HG03565 (cell line): ENCODE results near the gene PFKFB2.
A peak's percentile ranks its signal among the peaks of the same experiment; 100 is the strongest.

ENCODE experiments used
- ATAC-seq: cut with Tn5 transposase; IDR thresholded peaks from one replicate; pipeline ENCODE4 v1.9.1; 2021; ENCODE audit warnings: mild to moderate bottlenecking, moderate library complexity; ENCODE audit not compliant: unreplicated experiment

Gene PFKFB2

DNA sequence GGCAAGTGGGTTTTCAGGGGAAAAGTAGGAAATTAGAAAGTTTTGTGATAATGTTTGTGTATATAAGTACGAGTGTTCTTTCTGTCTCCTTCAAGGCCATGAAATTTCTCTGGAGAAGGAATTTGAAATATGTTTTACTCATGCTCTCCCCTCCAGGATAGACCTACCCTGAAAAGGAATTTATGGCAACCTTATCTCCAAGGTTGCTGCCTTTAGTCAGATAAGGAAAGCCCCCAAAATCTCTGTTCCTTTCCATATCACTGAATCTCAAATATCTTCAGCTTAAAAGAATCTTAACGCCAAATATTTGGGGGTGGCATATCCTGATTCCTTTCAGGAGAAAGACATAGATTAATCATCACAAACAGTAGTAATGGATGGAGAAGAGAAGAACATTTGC lies 35.1 kb downstream of the PFKFB2 start:
- ATAC-seq = no peak

GRCh38 chr1:207088701-207089626 lies 35.9 kb downstream of the PFKFB2 start, which contains the start of gene C4BPB:
Gene C4BPB (plus strand): TSS chr1:207088860. CDS start chr1:207089532, 672 bp downstream.
- ATAC-seq = no peak

- ATAC-seq = no peak
These were observed 36.7 kb downstream of the PFKFB2 start for GRCh38 chr1:207089627-207090355.

DNA sequence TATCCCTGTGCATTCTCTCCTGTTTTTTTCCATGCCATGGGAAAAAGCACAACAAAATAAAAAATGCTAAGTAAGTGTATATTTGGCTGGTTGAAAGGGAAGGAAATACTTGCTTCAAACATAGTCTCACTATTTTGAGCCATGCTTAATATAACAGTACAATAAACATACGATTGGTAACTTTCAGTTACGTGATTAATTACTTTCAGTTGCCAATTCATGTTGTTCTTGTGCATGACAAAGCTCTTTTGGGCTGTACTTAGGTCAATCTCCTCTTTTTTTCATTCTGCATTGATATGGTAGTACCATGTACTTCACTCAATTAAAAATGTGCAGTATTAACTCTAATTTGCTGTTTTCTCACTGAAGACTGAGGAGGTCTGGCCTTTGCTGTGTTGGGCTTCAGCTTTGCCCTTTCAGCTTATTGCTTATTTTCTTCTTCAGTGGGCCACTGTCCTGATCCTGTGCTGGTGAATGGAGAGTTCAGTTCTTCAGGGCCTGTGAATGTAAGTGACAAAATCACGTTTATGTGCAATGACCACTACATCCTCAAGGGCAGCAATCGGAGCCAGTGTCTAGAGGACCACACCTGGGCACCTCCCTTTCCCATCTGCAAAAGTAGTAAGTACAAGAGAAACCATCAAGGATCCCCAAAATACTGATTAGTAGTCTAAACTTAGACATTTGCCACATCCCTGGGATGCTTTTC lies 38.3 kb downstream of the PFKFB2 start:
- ATAC-seq = no peak

DNA sequence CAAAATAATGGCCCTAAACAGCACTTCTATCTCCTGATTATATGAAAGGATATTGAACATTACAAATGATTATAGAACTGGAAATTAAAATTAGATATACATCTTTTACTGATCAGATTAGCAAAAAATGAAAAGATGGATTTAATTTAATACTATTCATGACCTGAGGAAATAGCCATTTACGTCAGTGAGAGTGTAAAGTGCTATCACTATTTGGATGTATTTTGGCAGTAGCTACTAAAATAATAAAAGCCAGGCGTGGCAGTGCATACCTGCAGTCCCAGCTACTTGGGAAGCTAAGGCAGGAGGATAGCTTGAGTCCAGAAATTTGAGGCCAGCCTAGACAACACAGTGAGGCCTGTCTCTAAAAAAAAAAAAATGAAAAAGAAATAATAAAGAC lies 40.9 kb downstream of the PFKFB2 start:
- no peak for ATAC-seq

GRCh38 chr1:207097871-207098324 lies 44.8 kb downstream of the PFKFB2 start:
- peak; percentile 87 for ATAC-seq

DNA sequence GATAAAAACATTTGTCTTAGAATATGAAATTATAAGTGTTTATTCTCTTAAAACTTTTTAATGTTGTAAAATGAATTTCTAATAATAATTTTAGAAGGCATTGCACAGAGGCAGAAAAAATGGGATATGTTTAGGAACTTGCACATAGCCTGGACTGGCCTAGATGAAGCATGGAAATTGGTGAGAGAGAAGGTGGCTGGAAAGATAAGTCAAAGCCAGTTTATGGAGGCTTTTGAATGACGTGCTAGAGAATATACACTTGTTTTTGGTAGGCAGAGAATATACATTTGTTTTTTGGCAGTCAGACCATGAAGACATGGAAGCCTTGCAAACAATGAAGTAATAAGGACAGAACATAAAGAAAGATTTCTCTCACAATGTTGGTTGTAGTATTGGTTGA lies 48.6 kb downstream of the PFKFB2 start:
- ATAC-seq = no peak

- ATAC-seq = no peak
These were observed 49.1 kb downstream of the PFKFB2 start for GRCh38 chr1:207102146-207102545.

GRCh38 chr1:207102659-207103058 lies 49.6 kb downstream of the PFKFB2 start:
- no peak for ATAC-seq

DNA sequence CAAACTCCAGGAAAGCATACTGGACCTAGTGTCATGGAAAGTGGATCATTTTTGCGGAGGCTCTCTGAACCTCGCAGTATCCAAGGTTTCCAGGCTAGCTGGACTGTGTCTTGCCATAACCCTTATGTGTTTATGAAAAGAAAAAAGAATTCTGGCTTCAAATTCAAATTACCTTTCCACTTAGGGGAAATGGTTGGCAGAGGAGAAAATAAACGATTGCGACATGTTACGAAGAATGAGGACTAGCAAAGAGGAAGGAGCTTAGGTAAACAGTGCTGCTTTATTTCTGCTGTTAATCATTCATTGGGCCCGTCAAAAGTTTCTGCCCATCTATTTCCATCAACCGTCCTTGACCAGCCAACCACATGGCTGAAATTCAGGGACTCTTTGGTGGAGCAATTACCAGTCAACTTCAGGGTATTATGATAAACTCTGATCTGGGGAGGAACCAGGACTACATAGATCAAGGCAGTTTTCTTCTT lies 50.9 kb downstream of the PFKFB2 start, which contains the start of gene C4BPA:
Gene C4BPA (plus strand): TSS at position 342 of the 482 bp plus-strand sequence. CDS start 8,793 bp downstream, outside the sequence.
- no peak for ATAC-seq

DNA sequence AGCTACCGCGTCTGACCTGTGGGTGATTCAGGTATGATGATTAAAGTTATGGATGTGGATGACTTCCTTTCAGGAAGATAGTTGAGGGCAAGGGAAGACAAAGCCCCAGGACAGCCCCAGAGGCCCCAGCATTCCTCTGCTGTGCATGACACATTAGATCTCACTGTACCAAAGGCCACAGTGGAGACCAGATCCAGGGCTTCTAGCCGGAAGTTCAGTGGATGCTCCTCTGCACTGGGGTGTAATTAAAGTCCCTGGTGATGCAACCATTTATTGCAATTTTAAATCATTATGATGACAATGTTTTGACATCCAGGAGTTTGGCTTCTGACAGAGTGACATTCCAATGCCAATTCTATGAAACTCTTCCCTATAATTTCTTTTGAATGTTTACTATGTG lies 55.9 kb downstream of the PFKFB2 start:
- ATAC-seq = no peak

- no peak for ATAC-seq
These were observed 59.7 kb downstream of the PFKFB2 start for GRCh38 chr1:207112616-207113296.

- ATAC-seq = no peak
These were observed 62.2 kb downstream of the PFKFB2 start for GRCh38 chr1:207115269-207115668.

DNA sequence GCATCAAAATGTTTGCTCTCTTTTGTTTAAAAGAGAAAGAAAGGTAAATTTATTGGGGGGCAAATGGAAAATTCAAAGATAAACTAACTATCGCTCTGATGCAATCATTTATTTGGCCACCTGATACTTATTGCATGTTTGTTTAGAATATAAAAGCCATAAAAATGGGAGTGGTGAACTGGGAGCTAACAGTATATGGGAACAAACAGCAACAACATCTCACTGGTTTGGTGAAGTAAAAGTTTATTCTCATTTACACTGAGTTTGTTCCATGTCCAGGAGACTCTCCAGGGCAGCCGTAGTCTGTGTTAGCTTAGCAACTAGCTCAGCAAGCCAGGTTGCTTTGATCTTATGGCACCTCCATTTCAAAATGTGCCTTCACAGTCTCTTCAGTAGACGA lies 71.3 kb downstream of the PFKFB2 start:
- no peak for ATAC-seq

DNA sequence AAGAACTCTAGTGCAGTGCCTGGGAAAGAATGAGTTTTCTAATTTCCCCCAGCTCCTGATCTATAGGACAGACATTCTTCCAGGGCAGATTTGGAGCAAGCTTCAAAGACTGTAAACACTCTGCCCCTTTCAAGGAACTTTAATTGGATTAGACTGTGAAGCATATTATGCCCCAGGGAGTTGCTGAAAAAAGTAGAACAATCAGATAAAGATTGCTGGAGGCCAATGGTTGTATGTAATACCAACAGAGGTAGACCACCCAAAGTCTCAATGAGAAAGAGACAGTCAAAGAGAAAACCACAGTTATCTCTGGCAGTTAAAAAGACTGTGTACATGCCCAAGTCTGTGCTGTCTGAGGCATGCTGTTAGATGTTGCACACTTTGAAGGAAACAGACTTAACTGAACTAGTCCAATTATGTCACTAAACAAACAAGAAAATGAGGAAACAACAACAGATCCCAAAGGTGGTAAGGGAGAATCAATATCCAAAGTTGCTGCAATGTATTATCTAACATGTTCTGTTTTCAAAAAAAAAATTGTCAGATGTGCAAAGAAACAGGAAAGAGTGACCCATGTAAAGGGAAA lies 75.4 kb downstream of the PFKFB2 start:
- ATAC-seq = no peak

DNA sequence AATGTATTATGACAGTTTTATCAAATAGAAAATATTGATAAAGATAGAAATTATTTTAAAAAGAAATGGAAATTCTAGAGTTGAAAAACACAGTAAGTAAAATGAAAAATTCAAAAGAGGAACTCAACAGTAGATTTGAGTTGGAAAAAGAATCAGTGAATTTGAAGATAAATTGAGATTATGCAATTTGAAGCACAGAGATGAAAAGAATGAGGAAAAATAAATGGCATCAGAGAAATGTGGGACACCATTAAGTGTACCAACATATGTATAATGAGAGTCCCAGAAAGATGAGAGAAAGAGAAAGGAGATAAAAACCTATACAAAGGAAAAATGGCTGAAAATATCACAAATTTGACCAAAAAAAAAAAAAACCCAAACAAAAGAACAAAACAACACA lies 76.0 kb downstream of the PFKFB2 start:
- no peak for ATAC-seq
